NCI-H2227 (cell line): ENCODE results near the gene HCN1.
"Not testable (repeated sequence)": the region's sequence is repeated elsewhere in the genome, so short reads cannot be mapped to it uniquely, and the experiment has no call there.

ENCODE experiments used
- DNase-seq: peaks from one replicate; lab custom pipeline; 2025; ENCODE audit not compliant: unreplicated experiment; lab: John Stamatoyannopoulos, UW

The HCN1 gene

GRCh38 chr5:45622365-45622764, 73.8 kb downstream of the HCN1 start:
- DNase-seq = no peak

- no peak for DNase-seq
These were observed 78.2 kb downstream of the HCN1 start for GRCh38 chr5:45617859-45618416.

- no peak for DNase-seq
These were observed 86.5 kb downstream of the HCN1 start for GRCh38 chr5:45609661-45610060.

GRCh38 chr5:45604092-45604491, 92.1 kb downstream of the HCN1 start:
- no peak for DNase-seq

GRCh38 chr5:45601424-45601823, 94.8 kb downstream of the HCN1 start:
- no peak for DNase-seq

GRCh38 chr5:45596320-45596719, 99.9 kb downstream of the HCN1 start:
- DNase-seq = no peak

DNA sequence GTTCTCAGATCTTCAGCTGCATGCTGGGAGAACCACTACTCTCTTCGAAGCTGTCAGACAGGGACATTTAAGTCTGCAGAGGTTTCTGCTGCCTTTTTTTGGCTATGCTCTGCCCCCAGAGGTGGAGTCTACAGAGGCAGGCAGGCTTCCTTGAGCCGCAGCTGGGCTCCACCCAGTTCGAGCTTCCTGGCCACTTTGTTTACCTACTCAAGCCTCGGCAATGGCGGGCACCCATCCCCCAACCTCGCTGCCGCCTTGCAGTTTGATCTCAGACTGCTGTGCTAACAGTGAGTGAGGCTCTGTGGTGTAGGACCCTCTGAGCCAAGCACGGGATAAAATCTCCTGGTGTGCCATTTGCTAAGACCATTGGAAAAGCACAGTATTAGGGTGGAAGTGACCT, 110.2 kb downstream of the HCN1 start:
- not testable (repeated sequence) for DNase-seq

DNA sequence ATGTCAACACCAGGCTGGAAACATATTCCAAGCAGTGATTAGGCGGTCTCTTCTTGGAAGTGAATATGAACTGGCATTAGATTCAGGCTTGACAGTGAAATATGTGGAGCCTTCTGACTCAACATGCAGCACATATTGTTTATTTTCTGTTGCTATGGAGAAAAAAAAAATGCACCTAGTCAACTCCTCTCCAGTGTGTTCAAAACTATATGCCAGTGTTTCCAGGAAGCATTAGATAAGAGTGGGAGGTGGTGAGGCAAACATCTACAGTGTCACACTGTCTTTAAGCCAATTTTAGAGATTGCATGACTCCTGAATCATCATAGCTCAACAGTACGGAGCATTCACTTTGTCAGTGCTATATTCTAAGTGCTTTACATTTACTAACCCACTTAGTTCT, 117.9 kb downstream of the HCN1 start:
- no peak for DNase-seq

DNA sequence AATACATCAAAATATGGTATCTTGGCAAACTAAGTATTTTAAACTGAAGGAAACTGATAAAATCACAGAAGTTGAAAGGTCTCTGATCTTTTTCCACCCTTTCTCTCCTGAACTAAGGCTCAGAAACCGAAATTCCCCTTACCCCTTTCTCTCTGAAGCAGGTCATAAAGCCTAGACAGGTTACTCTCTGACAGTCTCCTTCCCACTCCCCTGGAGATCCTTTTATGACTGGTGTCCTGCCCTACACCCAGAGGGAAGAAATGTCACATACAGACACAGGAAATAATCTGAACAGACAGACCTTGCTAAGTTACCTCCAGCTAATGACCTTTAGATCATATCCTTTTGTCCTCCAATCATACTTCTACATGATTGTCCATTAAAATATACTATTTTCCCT, 127.4 kb downstream of the HCN1 start:
- DNase-seq = no peak

DNA sequence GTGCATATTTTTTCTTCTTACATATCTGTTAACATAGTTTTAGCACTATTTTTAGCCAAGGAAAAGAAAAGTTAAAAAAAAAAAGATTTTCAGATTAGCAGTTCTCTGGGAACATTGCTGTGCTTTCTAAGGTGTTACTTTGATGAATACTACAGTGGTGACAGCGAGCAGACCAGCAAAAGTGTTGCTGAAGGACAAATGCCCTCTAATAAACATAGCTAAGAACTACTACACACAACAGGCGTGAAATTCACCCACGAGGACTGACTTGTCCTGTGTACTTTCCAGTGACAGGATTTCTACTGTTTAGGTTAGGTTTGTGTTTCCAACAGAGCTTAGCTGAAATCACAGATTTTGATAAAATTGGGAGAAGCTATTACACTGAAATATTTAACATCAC, 153.8 kb downstream of the HCN1 start:
- no peak for DNase-seq

GRCh38 chr5:45533663-45534062, 162.5 kb downstream of the HCN1 start:
- no peak for DNase-seq

- no peak for DNase-seq
These were observed 163.2 kb downstream of the HCN1 start for GRCh38 chr5:45532826-45533624.

GRCh38 chr5:45521067-45521466, 175.1 kb downstream of the HCN1 start:
- no peak for DNase-seq

DNA sequence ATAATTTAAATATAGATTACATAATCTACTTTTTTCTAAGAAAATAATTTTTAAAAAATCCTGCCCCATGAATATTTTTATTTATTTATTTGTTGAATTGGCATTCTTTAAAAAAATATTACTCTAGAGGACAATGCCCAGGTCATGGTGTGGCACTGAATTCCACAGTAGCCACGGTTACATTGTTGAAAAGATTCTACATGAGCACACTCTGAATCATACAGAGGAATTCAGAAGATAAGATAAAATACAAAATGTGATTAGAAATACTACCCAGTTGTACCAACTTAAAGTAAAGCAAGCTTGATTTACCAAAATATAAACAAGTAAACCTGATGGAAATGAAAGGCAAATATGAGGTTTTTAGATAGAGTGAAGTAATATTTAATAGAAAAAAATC, 183.7 kb downstream of the HCN1 start:
- DNase-seq = no peak

DNA sequence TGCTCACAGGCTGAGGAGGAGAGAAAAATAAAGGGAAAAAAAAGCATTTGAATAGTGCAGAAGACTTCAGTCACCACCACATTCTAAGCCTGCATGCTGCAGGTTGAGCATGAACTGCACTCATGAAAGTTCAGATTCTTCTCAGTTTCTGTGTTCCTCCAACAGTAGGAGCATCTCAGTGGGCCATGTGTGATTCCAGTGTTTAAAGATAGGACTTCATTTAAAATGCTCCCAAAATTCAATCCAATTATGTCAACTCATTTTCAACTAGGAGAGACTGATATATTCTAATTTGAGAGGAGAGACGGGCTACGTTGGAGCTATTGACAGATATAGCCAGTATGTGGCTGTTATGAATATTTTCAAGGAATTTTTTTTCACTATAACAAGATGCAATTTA, 186.8 kb downstream of the HCN1 start:
- DNase-seq = no peak

GRCh38 chr5:45508135-45508534, 188.0 kb downstream of the HCN1 start:
- DNase-seq = no peak

- no peak for DNase-seq
These were observed 189.0 kb downstream of the HCN1 start for GRCh38 chr5:45507178-45507577.

DNA sequence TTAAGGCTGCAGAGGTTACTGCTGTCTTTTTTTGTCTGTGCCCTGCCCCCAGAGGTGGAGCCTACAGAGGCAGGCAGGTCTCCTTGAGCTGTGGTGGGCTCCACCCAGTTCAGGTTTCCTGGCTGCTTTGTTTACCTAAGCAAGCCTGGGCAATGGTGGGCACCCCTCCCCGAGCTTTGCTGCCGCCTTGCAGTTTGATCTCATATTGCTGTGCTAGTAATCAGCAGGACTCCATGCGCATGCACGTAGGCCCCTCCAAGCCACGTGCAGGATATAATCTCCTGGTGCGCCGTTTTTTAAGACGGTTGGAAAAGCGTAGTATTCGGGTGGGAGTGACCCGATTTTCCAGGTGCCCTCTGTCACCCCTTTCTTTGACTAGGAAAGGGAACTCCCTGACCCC, 197.2 kb downstream of the HCN1 start:
- not testable (repeated sequence) for DNase-seq

DNA sequence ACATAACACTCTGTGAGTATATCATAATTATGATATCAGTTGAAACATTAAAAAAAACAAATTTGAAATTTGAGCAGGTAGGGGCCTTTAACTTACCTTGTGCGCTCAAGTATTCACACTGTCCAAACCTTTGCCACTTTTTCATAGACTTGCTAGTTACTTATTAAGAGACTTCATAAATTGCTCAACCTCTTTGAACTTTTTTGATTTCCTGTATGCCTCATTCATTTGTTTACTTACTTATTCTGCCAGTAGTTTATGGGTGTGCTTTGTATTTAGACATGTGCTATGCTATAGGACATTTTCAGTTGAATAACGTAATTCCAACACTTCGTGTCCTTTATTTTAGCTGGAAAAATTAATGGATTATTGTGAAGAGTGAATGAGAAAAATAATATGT, 204.8 kb downstream of the HCN1 start:
- DNase-seq = no peak

GRCh38 chr5:45484781-45485180, 211.4 kb downstream of the HCN1 start:
- DNase-seq = no peak

GRCh38 chr5:45454114-45454513, 242.1 kb downstream of the HCN1 start:
- DNase-seq = no peak

- not testable (repeated sequence) for DNase-seq
These were observed 251.3 kb downstream of the HCN1 start for GRCh38 chr5:45444856-45445255.

GRCh38 chr5:45440466-45440865, 255.7 kb downstream of the HCN1 start:
- DNase-seq = no peak
